Measurements from ENCODE around the gene DENND1B. TPM values are rescaled to one million over a fixed set of nuclear protein-coding genes. Genes with fewer than 3 reads are reported as not detected.

DENND1B gene
- total RNA-seq, 1 experiment from 2014 or later, result 6.3 TPM

DNA sequence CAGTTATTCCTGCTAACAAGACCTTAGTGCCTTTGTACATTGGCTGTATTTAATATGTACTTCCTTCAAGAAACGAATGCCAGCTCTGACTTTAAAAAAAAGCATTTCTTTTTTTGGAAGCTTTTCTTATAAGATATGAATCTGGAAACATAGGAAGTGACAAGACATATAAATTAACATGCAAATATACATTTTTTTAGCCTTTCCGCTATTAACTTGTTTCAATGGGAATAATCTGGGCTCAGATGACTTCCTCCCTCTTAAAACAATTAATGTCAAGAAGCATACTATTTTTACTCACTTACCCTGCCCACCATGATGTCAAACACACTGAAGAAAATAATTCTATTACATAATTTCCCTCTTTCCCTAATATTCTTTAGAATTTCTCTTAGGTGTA is 1.4 kb downstream of the DENND1B start:
- H3K23ac ChIP-seq (ENCODE audit: insufficient read length, low read depth, low read length), result no peak overlapping the region
- H3K56ac ChIP-seq (ENCODE audit: insufficient read length, low read depth, low read length), result no peak overlapping the region
- no peaks in the 10 kb centered on the region for H3K4me1 ChIP-seq (ENCODE audit: insufficient read depth, low read length)
- no peaks in the 10 kb centered on the region for H4K20me1 ChIP-seq (ENCODE audit: control insufficient read depth, insufficient read depth, insufficient read length)
- TF ChIP-seq, protein P1, sequence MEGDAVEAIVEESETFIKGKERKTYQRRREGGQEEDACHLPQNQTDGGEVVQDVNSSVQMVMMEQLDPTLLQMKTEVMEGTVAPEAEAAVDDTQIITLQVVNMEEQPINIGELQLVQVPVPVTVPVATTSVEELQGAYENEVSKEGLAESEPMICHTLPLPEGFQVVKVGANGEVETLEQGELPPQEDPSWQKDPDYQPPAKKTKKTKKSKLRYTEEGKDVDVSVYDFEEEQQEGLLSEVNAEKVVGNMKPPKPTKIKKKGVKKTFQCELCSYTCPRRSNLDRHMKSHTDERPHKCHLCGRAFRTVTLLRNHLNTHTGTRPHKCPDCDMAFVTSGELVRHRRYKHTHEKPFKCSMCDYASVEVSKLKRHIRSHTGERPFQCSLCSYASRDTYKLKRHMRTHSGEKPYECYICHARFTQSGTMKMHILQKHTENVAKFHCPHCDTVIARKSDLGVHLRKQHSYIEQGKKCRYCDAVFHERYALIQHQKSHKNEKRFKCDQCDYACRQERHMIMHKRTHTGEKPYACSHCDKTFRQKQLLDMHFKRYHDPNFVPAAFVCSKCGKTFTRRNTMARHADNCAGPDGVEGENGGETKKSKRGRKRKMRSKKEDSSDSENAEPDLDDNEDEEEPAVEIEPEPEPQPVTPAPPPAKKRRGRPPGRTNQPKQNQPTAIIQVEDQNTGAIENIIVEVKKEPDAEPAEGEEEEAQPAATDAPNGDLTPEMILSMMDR (conservative IDR thresholded peaks at IDR 0.05), result no peak
- H2AK5ac ChIP-seq (ENCODE audit: insufficient read length, low read length), result no peak overlapping the region
- Mint-ChIP-seq H3K36me3 (ENCODE audit: insufficient read depth in 1 of 3, low read depth in 3 of 3) (no peaks in the 10 kb centered on the region), H3K27me3 (ENCODE audit: low read depth) (peaks cover 2% of the 10 kb centered on the region), H3K4me1 (peaks cover 13 to 22% of the 10 kb centered on the region in 2 experiments), H3K4me3 (peak overlapping the region; percentile 64 to 82), H3K27ac (no peak overlapping the region), H3K9me3 (no peaks in the 10 kb centered on the region; a peak in 1 of 5 replicates)
- H3K9ac ChIP-seq (ENCODE audit: extremely low read depth, insufficient read length, low read length), result no peak overlapping the region
- H3K79me1 ChIP-seq (ENCODE audit: insufficient read depth, low read depth, low read length, poor library complexity, severe bottlenecking), result no peaks in the 10 kb centered on the region
- no peak overlapping the region for H2BK120ac ChIP-seq (ENCODE audit: low read depth, low read length, poor library complexity, severe bottlenecking)
- no peak for DNase-seq
- no peak overlapping the region for H2BK5ac ChIP-seq (ENCODE audit: insufficient read length, low read length)
- H4K5ac ChIP-seq (ENCODE audit: insufficient read length, low read depth, low read length), result no peak overlapping the region
- H2AFZ ChIP-seq (ENCODE audit: low read length), result no peak overlapping the region
- no peak overlapping the region for H4K8ac ChIP-seq (replicated peaks; ENCODE audit: insufficient read length, low read depth, low read length)
- no peaks in the 10 kb centered on the region for H3K23me2 ChIP-seq (ENCODE audit: insufficient read length, low read depth, low read length, poor library complexity, severe bottlenecking)
- H3K18ac ChIP-seq (ENCODE audit: insufficient read length, low read depth, low read length), result no peak overlapping the region
- no peak overlapping the region for H2BK15ac ChIP-seq (ENCODE audit: low read depth, low read length)
- H3T11ph ChIP-seq (ENCODE audit: low read length), result no peak overlapping the region
- no peak overlapping the region for H4K91ac ChIP-seq (ENCODE audit: insufficient read length, low read depth, low read length)
- no peak overlapping the region for H3K4me2 ChIP-seq (ENCODE audit: insufficient read depth, insufficient read length, low read length)
- no peak overlapping the region for H3K4ac ChIP-seq (ENCODE audit: low read depth, low read length)
- H3K9me3 ChIP-seq (ENCODE audit: control insufficient read depth, low read depth, low read length), result no peaks in the 10 kb centered on the region
- H2BK12ac ChIP-seq (ENCODE audit: insufficient read length, low read depth, low read length), result no peak overlapping the region
- H3K27ac ChIP-seq (ENCODE audit: insufficient read length, low read depth, low read length), result no peak overlapping the region
- WGBS (ENCODE audit: extremely low coverage, insufficient read length, low lambda C conversion rate), result no CpG with 5 or more reads among the region's 2 CpGs
- H3K27me3 ChIP-seq (ENCODE audit: insufficient read depth, low read length), result no peaks in the 10 kb centered on the region
- no peaks in the 10 kb centered on the region for H3K79me2 ChIP-seq (ENCODE audit: insufficient read depth, low read length)
- no peak overlapping the region for H3K14ac ChIP-seq (ENCODE audit: insufficient read depth, low read length)
- H2BK20ac ChIP-seq (ENCODE audit: low read depth, low read length, poor library complexity, severe bottlenecking), result no peak overlapping the region
